H1 (cell line): ENCODE data around the gene SLC35D3. TPM values are rescaled to one million over a fixed set of nuclear protein-coding genes. Genes with fewer than 3 reads are reported as not detected.

Source experiments
- CTCF ChIA-PET: fragments of 300-600 bp; sonication (Branson Sonifier 250); formaldehyde crosslinking; loops from one replicate; lab custom pipeline; 2021; ENCODE audit not compliant: partially characterized antibody; lab: Charles Lee
- POLR2A ChIA-PET: fragments of 300-600 bp; sonication (Branson Sonifier 250); formaldehyde crosslinking; loops from one replicate; lab custom pipeline; 2021; ENCODE audit warnings: inconsistent platforms; ENCODE audit not compliant: partially characterized antibody; lab: Charles Lee
- DNase-seq, 2 experiments: peaks; one replicate each; pipeline versions ENCODE4 v3.0.0 to v3.0.0-alpha.2; 2010 to 2022; ENCODE audit warnings: low spot score in 2 of 2, low read depth in 1 of 2, mixed read lengths in 1 of 2
- FAIRE-seq: peaks from 2 replicates; lab custom pipeline; 2011; peaks lifted over from hg19 to GRCh38; lab: Jason Lieb, UNC
- H2AFZ ChIP-seq: 2 replicates; pipeline ENCODE4 v1.8.1; 2012; ENCODE audit warnings: low read length, inconsistent platforms
- H2AK5ac ChIP-seq: 2 replicates; pipeline ENCODE4 v1.6.1; 2013; ENCODE audit warnings: low read depth, low read length
- H2BK120ac ChIP-seq: replicated peaks from 2 replicates; pipeline ENCODE3; 2013; ENCODE audit warnings: low read depth, low read length, inconsistent platforms
- H2BK12ac ChIP-seq: 2 replicates; pipeline ENCODE4 v1.6.1; 2013; ENCODE audit warnings: low read depth, low read length
- H2BK15ac ChIP-seq: 2 replicates; pipeline ENCODE4 v1.6.1; 2013; ENCODE audit warnings: low read length
- H2BK20ac ChIP-seq: 2 replicates; pipeline ENCODE4 v1.6.1; 2013; ENCODE audit warnings: low read length
- H2BK5ac ChIP-seq: 2 replicates; pipeline ENCODE4 v1.6.1; 2013; ENCODE audit warnings: low read depth, low read length
- H3K14ac ChIP-seq: 2 replicates; pipeline ENCODE4 v1.6.1; 2013; ENCODE audit warnings: inconsistent platforms; ENCODE audit not compliant: insufficient read length
- H3K18ac ChIP-seq: 2 replicates; pipeline ENCODE4 v1.6.1; 2013; ENCODE audit warnings: low read length; ENCODE audit errors: extremely low read depth
- H3K23ac ChIP-seq: 2 replicates; pipeline ENCODE4 v1.6.1; 2013; ENCODE audit warnings: inconsistent platforms; ENCODE audit not compliant: insufficient read length
- H3K23me2 ChIP-seq: 2 replicates; pipeline ENCODE4 v1.6.1; 2013; ENCODE audit warnings: low read depth, low read length
- H3K27ac ChIP-seq: 2 replicates; pipeline ENCODE4 v1.6.1; 2011; ENCODE audit warnings: low read depth, low read length, inconsistent platforms
- H3K27me3 ChIP-seq, 4 experiments: replicated peaks in 1 of 4; 1 replicate in 1 of 4; 2 replicates in 3 of 4; pipeline versions ENCODE4 v1.6.1 to v1.8.1; 2011 to 2013; ENCODE audit warnings: low read length in 3 of 4, mild to moderate bottlenecking in 3 of 4, inconsistent platforms in 2 of 4, mixed read lengths in 2 of 4, moderate library complexity in 1 of 4; ENCODE audit not compliant: control insufficient read depth in 3 of 4, insufficient read depth in 3 of 4; ENCODE audit errors: extremely low read depth in 1 of 4
- H3K36me3 ChIP-seq, 4 experiments: 2 replicates each; pipeline versions ENCODE4 v1.6.1 to v1.8.1; 2011 to 2013; ENCODE audit warnings: mild to moderate bottlenecking in 4 of 4, low read length in 3 of 4, moderate library complexity in 2 of 4, control low read depth in 1 of 4, inconsistent platforms in 1 of 4; ENCODE audit not compliant: insufficient read depth in 4 of 4, control insufficient read depth in 2 of 4
- H3K4ac ChIP-seq: replicated peaks from 2 replicates; pipeline ENCODE3; 2013; ENCODE audit warnings: low read length, low read depth, mixed read lengths, inconsistent platforms; ENCODE audit not compliant: insufficient read length
- H3K4me1 ChIP-seq, 4 experiments: replicated peaks in 1 of 4; 1 replicate in 1 of 4; 2 replicates in 3 of 4; pipeline versions ENCODE4 v1.6.1 to v1.8.1; 2011 to 2013; ENCODE audit warnings: low read length in 3 of 4, inconsistent platforms in 2 of 4, mixed read lengths in 1 of 4; ENCODE audit not compliant: insufficient read depth in 4 of 4, control insufficient read depth in 3 of 4
- H3K4me2 ChIP-seq, 2 experiments: 2 replicates each; pipeline versions ENCODE4 v1.6.1 to v1.8.1; 2011 to 2013; ENCODE audit warnings: low read depth in 2 of 2, low read length in 2 of 2, control low read depth in 1 of 2, inconsistent platforms in 1 of 2, mild to moderate bottlenecking in 1 of 2; ENCODE audit not compliant: insufficient read depth in 1 of 2
- H3K4me3 ChIP-seq, 4 experiments: fragments of 200-600, 300-600 bp in 1 of 4; sonication (generic), shearing (Covaris generic), sonication (Bioruptor Twin) in 1 of 4; 2 replicates each; pipeline versions ENCODE4 v1.5.1 to v1.8.1; 2011 to 2016; ENCODE audit warnings: low read length in 4 of 4, low read depth in 3 of 4, control low read depth in 2 of 4, inconsistent platforms in 2 of 4, mild to moderate bottlenecking in 2 of 4, mixed read lengths in 1 of 4, moderate library complexity in 1 of 4; ENCODE audit not compliant: insufficient read depth in 2 of 4; ENCODE audit errors: extremely low read depth in 1 of 4
- H3K56ac ChIP-seq: replicated peaks from 2 replicates; pipeline ENCODE3; 2013; ENCODE audit warnings: low read depth, mild to moderate bottlenecking, mixed read lengths, low read length, inconsistent platforms; ENCODE audit not compliant: insufficient read length
- H3K79me1 ChIP-seq: 2 replicates; pipeline ENCODE4 v1.6.1; 2013; ENCODE audit warnings: low read depth, low read length, control low read depth
- H3K79me2 ChIP-seq, 2 experiments: 2 replicates each; pipeline versions ENCODE4 v1.6.1 to v1.8.1; 2012 to 2013; ENCODE audit warnings: low read length in 2 of 2, mild to moderate bottlenecking in 2 of 2, inconsistent platforms in 1 of 2; ENCODE audit not compliant: insufficient read depth in 2 of 2, control insufficient read depth in 1 of 2
- H3K9ac ChIP-seq, 4 experiments: replicated peaks in 1 of 4; 1 replicate in 1 of 4; 2 replicates in 3 of 4; pipeline versions ENCODE4 v1.6.1 to v1.8.1; 2011 to 2013; ENCODE audit warnings: low read depth in 3 of 4, low read length in 3 of 4, control low read depth in 2 of 4, mild to moderate bottlenecking in 2 of 4, moderate library complexity in 2 of 4, inconsistent platforms in 1 of 4; ENCODE audit errors: extremely low read depth in 1 of 4
- H3K9me3 ChIP-seq, 2 experiments: 2 replicates each; pipeline versions ENCODE4 v1.6.1 to v1.8.1; 2012 to 2013; ENCODE audit warnings: mild to moderate bottlenecking in 2 of 2, moderate library complexity in 2 of 2, control low read depth in 1 of 2, inconsistent platforms in 1 of 2, low read depth in 1 of 2, low read length in 1 of 2, mixed read lengths in 1 of 2; ENCODE audit not compliant: insufficient read depth in 2 of 2
- H4K20me1 ChIP-seq, 2 experiments: replicated peaks in 1 of 2; 2 replicates each; pipeline versions ENCODE3 to v1.8.1; 2011 to 2013; ENCODE audit warnings: inconsistent platforms in 2 of 2, low read length in 2 of 2, mild to moderate bottlenecking in 1 of 2; ENCODE audit not compliant: insufficient read depth in 2 of 2, control insufficient read depth in 1 of 2
- H4K5ac ChIP-seq: 2 replicates; pipeline ENCODE4 v1.6.1; 2013; ENCODE audit warnings: low read length, low read depth, mixed read lengths, inconsistent platforms; ENCODE audit not compliant: insufficient read length
- H4K8ac ChIP-seq: 2 replicates; pipeline ENCODE4 v1.8.0; 2013; ENCODE audit warnings: mild to moderate bottlenecking, moderate library complexity, low read length, inconsistent platforms; ENCODE audit not compliant: insufficient read depth; ENCODE audit errors: extremely low read depth
- H4K91ac ChIP-seq: replicated peaks from 2 replicates; pipeline ENCODE3; 2013; ENCODE audit warnings: low read length, mixed read lengths, inconsistent platforms; ENCODE audit not compliant: insufficient read length
- BCL11A ChIP-seq, 2 experiments: IDR thresholded peaks; one replicate each; pipeline ENCODE4 v1.6.1; 2011; ENCODE audit warnings: low read depth in 2 of 2, low read length in 2 of 2, mild to moderate bottlenecking in 2 of 2
- CBX5 ChIP-seq: fragments of 300-800, 300-1000 bp; sonication (generic); IDR thresholded peaks from 2 replicates; pipeline ENCODE4 v1.7.1; 2016; ENCODE audit warnings: antibody characterized with exemption, low read length, low read depth
- CHD1 ChIP-seq: IDR thresholded peaks from 2 replicates; pipeline ENCODE4 v1.6.1; 2012; ENCODE audit warnings: low read depth, low read length, improper control_type of control experiment
- CREB1 ChIP-seq: IDR thresholded peaks from 2 replicates; pipeline ENCODE4 v1.6.1; 2012; ENCODE audit warnings: inconsistent platforms
- FOSL1 ChIP-seq: IDR thresholded peaks from 2 replicates; pipeline ENCODE4 v1.6.1; 2011; ENCODE audit warnings: mild to moderate bottlenecking, low read depth, low read length, moderate library complexity; ENCODE audit not compliant: insufficient read depth
- GABPA ChIP-seq: IDR thresholded peaks from 2 replicates; pipeline ENCODE4 v1.6.1; 2011; ENCODE audit warnings: mild to moderate bottlenecking, low read length, moderate library complexity, borderline replicate concordance; ENCODE audit not compliant: insufficient read depth
- JUN ChIP-seq: IDR thresholded peaks from 2 replicates; pipeline ENCODE4 v1.6.1; 2011; ENCODE audit warnings: low read depth, mild to moderate bottlenecking, improper control_type of control experiment, low read length
- MAFK ChIP-seq: IDR thresholded peaks from 2 replicates; pipeline ENCODE4 v1.6.1; 2012; ENCODE audit warnings: low read depth, mild to moderate bottlenecking, improper control_type of control experiment, low read length
- PHF8 ChIP-seq: fragments of 200-600 bp; sonication (generic); conservative IDR thresholded peaks from 2 replicates; pipeline ENCODE4 v1.7.1; 2012; ENCODE audit warnings: low read depth, mild to moderate bottlenecking, inconsistent platforms, low read length, moderate library complexity
- POU5F1 ChIP-seq: IDR thresholded peaks from 2 replicates; pipeline ENCODE4 v1.6.1; 2011; ENCODE audit warnings: low read depth, mild to moderate bottlenecking, low read length, moderate library complexity
- RFX5 ChIP-seq: IDR thresholded peaks from 2 replicates; pipeline ENCODE4 v1.6.1; 2011; ENCODE audit warnings: low read depth, low read length, improper control_type of control experiment, borderline replicate concordance
- SIX5 ChIP-seq: IDR thresholded peaks from 2 replicates; pipeline ENCODE4 v1.6.1; 2011; ENCODE audit warnings: mild to moderate bottlenecking, low read depth, low read length
- SUZ12 ChIP-seq: fragments of 200-600 bp; sonication (generic); IDR thresholded peaks from 2 replicates; pipeline ENCODE4 v1.6.1; 2012; ENCODE audit warnings: mild to moderate bottlenecking, inconsistent platforms, low read length, moderate library complexity, mixed read lengths
- TBP ChIP-seq: IDR thresholded peaks from 2 replicates; pipeline ENCODE4 v1.6.1; 2011; ENCODE audit warnings: low read depth, low read length, improper control_type of control experiment
- ZNF274 ChIP-seq: IDR thresholded peaks from 2 replicates; pipeline ENCODE4 v1.7.0; 2012; ENCODE audit warnings: low read length, borderline replicate concordance; ENCODE audit errors: extremely low read depth
- WGBS, 2 experiments: shearing (Covaris generic) in 1 of 2; methylation state at CpG; one replicate each; pipeline versions ENCODE4 v1.1.6 to v1.1.7; 2013 to 2015; ENCODE audit warnings: low lambda C conversion rate in 2 of 2, mixed read lengths in 2 of 2, inconsistent platforms in 1 of 2, low coverage in 1 of 2, missing lambda C conversion rate in 1 of 2; ENCODE audit not compliant: insufficient replicate concordance in 2 of 2, insufficient coverage in 1 of 2, insufficient read length in 1 of 2; ENCODE audit errors: extremely low coverage in 1 of 2, missing lambda C conversion rate in 1 of 2; 5-methylcytosine and 5-hydroxymethylcytosine counted together
- polyA plus RNA-seq, 7 experiments: library from polyadenylated mRNA; depleted of rRNA in 3 of 7; stranded (reverse) in 5 of 7; unstranded in 2 of 7; fragments of >200 nt in 5 of 7; fragments of 200-250 nt in 2 of 7; gene quantifications; 1 replicate in 5 of 7; 2 replicates in 1 of 7; 4 replicates in 1 of 7; pipeline versions ENCODE4 v1.2.1 to v1.2.3, GENCODE V29; 2011 to 2013; ENCODE audit warnings: missing spikeins in 2 of 7, mixed read lengths in 2 of 7
- total RNA-seq: library from RNA; stranded (reverse); fragmentation: NEBNext Ultra II Directional; extraction: Animal tissue kit (Norgen Biotek cat#: 25700); gene quantifications from 2 replicates; pipeline ENCODE4 v1.2.1, GENCODE V29; 2021

Gene SLC35D3
- total and polyA plus RNA-seq, 2 of the 8 experiments (the other 6 are each of a cell fraction or from before 2014, with no cell fraction given): 0.27 to 0.39 TPM

DNA sequence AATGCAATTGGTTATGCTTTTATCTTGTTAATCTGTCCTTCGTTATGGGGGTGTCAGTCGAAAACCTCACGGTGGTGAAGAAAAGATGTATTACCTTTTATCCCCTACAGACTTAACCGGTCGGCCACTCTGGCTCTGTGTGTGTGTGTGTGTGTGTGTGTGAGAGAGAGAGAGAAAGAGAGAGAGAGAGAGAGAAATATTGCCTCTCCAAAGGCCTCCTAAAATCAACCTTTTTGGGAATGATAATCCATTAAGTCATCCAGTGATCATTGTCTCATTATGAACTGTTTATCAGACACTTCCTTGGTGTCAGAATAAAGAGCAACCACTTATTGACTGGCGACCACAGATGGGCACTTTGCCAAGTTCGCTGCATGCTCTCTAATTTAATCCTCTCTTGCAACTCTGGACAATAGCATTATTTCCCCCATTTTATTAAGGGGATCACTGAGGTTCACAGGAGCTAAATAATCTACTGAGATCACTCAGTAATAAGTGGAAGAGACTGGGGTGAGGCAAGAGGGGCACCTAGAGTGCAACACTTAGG lies 30.7 kb downstream of the SLC35D3 start:
- no peaks in the 10 kb centered on the region for H3K36me3 ChIP-seq
- peaks cover 0 to 16% (median 5%) of the 10 kb centered on the region in 4 experiments; a peak in 5 of 7 replicates for H3K4me1 ChIP-seq
- peak overlapping the region; percentile 73; the same call in 1 of the 2 replicates for H2BK20ac ChIP-seq
- CTCF ChIA-PET: no interaction called here
- H2BK5ac ChIP-seq: no peak overlapping the region
- no peak overlapping the region for H3K4me3 ChIP-seq
- H3K79me1 ChIP-seq: no peaks in the 10 kb centered on the region
- POLR2A ChIA-PET: no interaction called here
- no peak overlapping the region for H3K14ac ChIP-seq
- H2AK5ac ChIP-seq: no peak overlapping the region
- H2BK120ac ChIP-seq: no peak overlapping the region
- H4K20me1 ChIP-seq: no peaks in the 10 kb centered on the region
- H3K23me2 ChIP-seq: no peaks in the 10 kb centered on the region
- no peaks in the 10 kb centered on the region for H3K79me2 ChIP-seq
- H2BK15ac ChIP-seq: no peak overlapping the region
- no peak overlapping the region for H4K91ac ChIP-seq
- no peak overlapping the region for H3K27ac ChIP-seq
- H3K9ac ChIP-seq: no peak overlapping the region
- no peak overlapping the region for H3K4ac ChIP-seq
- H3K18ac ChIP-seq: no peak overlapping the region
- no peak overlapping the region for H4K8ac ChIP-seq
- H3K56ac ChIP-seq: no peak overlapping the region
- H2BK12ac ChIP-seq: peak overlapping the region; percentile 70; the same call in 1 of the 2 replicates
- H2AFZ ChIP-seq: peak overlapping the region; percentile 63
- no peak overlapping the region for H3K4me2 ChIP-seq
- 0 out of 4 replicates have a peak, but pooled peaks cover 0 to 2% of the 10 kb centered on the region in 2 experiments for H3K9me3 ChIP-seq
- no peak overlapping the region for H3K23ac ChIP-seq
- DNase-seq (no peak), FAIRE-seq (no peak)
- 71% methylated on average over 7 of the region's 7 CpGs; no CpG with 5 or more reads in 1 of the 2 experiments for WGBS, 2 experiments
- no peak overlapping the region for H4K5ac ChIP-seq
- no peaks in the 10 kb centered on the region for H3K27me3 ChIP-seq
- TF ChIP-seq CHD1: no peak
- TF ChIP-seq GABPA: no peak
- no peak for TF ChIP-seq SIX5
- TF ChIP-seq CREB1: no peak
- no peak for TF ChIP-seq POU5F1
- TF ChIP-seq PHF8: no peak
- TF ChIP-seq CBX5: no peak
- no peak for TF ChIP-seq SUZ12
- no peak for TF ChIP-seq BCL11A (IDR thresholded peaks at IDR 0.05; ENCODE audit: low read depth in 2 of 2, low read length in 2 of 2)
- no peak for TF ChIP-seq FOSL1
- TF ChIP-seq RFX5: no peak
- no peak for TF ChIP-seq ZNF274
- TF ChIP-seq TBP: no peak
- TF ChIP-seq JUN: no peak
- TF ChIP-seq MAFK: no peak
